HG03039 (cell line): ENCODE data around the gene CTBP1.

Experiments
- ATAC-seq: cut with Tn5 transposase; IDR thresholded peaks from one replicate; pipeline ENCODE4 v1.9.1; 2021; ENCODE audit warnings: mild to moderate bottlenecking, moderate library complexity; ENCODE audit not compliant: unreplicated experiment

Gene CTBP1

DNA sequence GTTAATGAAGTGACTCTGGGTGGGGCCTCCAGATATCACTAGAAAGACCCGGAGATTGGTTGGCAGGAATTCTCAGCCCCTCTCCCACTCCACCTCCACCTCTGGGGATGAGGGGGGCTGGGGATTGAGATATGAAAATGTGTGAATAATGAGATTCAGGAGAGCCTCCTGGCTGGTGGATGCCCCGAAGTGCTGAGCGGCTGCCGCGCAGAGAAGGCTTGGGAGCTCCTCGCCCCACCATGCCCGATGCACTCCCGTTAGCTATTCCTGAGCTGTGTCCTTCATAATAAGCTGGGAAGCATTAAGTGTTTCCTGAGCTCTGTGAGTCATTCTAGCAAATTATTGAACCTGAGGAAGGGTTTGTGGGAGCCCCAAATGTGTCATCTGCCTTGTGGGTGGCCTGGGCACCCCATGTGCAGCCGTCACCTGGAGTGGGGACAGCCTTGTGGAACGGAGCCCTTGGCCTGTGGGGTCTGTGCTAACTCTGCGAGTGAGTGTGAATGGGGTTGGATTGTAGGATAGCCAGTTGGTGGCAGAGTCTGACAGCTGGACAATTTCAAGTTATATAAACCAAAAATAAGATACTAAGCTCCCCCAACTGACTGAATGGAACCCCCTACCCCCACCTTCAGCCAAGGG, 36.3 kb upstream of the CTBP1 start:
- no peak for ATAC-seq

DNA sequence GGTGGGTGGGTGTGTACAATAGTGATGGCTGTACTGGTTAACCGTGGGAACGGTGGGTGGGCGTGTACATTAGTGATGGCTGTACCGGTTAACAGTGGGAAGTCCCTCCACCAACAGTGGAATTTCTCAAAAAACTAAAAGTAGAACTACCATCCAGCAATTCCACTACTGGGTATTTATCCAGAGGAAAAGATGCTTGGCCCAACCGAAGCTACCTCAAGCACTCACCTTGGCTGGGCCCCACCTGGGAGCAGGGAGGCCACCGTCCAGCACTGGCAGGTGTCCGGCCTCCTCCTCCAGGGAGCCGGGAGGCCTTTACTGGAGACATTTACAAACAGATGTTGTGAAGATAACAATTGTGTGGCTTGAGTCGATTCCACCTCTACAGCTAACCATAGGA, 34.8 kb upstream of the CTBP1 start:
- ATAC-seq = no peak

DNA sequence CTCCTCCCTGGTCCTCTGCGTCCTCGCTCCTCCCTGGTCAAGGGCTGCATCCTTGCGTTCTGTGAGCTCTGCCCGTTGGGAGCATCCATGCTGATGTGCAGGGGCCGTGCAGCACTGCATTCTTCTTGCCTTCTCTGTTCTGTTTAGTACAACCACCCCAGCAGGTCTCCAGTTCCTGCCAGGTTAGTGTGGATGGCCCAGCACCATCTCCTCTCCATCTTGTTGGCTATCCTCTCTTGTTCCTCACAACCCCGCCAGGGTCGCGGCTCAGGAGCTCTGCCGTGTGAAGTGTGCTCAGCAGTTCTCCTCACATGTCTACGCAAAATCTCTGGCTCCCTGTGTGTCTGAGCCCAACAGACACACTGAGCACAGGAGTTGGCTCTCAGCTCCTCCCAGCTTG, 30.3 kb upstream of the CTBP1 start:
- no peak for ATAC-seq

DNA sequence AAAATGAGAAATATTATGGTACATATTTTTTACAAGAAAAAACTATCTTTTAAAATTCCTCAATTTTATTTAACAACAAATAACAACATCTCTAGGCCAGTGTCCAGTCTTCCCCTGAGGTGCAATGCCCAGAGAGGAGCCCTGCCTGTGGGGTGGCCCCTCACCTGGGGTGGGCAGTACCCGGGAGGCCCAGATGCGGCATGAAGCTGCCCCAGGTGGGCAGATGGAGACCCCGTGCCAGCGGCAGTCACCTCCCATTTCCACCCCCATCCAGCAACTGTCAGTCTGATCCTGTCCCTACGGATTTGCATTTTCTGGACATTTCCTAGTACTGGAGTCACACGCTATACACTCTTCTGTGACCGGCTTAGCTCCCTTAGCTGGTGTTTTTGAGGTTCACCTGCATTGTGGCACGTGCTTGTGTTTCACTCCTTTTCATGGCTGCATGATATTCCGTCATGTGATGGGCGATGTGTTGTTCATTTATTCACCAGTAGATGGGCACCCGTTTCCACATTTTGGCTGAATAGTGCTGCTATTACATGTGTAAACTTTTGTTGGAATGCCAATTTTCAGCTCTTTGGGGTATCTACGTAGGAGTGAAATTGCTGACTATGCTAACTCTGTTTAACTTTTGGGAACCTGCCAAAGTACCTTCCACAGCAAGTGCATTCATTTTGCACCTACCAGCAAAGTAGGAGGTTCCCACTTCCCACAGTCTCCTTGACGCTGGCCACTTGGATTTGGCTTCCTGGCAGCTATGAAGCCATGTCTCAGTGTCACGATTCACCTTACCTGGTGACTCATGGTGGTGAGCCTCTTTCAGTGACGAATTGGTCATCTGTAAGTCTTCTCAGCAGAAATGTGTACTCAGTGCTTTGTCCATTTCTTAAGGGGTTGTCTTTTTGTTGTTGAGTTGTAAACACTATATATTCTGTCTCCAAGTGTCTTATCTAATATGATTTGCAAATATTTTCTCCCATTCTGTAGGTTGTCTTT, 29.0 kb upstream of the CTBP1 start:
- no peak for ATAC-seq

DNA sequence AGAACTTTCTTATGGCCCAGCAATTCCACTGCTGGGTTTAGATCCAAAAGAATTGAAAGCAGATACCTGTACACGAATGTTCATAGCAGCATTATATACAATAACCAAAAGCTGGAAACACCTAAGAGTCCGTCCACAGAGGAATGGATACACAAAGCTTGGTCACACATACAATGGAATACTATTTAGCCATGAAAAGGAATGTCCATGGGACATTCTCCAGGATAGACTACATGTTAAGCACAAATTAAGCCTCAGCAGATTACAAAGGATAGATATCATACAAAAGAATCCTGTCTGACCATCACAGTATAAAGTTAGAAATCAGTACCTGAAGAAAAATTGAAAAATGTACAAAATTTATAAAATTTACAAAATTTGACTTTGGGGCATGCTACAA, 28.1 kb upstream of the CTBP1 start:
- ATAC-seq = no peak

DNA sequence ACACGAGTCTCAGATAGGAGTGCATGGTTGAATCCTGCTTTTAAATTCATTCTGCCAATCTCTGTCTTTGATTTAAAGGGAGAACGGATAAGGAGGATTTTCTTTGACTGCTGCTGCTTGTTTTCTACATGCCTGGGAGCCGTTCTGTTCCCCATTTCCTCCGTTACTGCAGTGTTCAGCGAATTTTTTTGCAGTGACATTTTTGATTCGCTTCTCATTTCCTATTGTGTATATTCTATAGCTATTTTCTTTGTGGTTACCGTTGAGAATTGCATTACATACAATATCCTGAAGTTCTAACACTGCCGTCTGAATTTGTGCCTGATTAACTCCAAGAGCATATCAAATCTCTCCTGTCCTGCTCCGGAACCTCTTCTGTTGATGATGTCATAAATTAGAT, 25.9 kb upstream of the CTBP1 start:
- no peak for ATAC-seq

DNA sequence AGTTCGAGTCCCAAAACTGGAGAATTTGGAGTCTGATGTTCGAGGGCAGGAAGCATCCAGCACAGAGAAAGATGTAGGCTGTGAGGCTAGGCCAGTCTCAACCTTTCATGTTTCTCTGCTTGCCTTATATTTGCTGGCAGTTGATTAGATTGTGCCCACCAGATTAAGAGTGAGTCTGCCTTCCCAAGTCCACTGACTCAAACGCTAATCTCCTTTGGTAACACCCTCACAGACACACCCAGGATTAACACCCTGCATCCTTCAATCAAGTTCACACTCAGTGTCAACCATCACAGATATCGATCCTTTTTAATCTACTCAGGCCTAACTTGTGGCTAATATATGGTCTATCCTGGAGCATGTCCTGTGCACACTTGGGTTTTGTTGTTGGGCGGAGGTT, 22.8 kb upstream of the CTBP1 start:
- no peak for ATAC-seq

DNA sequence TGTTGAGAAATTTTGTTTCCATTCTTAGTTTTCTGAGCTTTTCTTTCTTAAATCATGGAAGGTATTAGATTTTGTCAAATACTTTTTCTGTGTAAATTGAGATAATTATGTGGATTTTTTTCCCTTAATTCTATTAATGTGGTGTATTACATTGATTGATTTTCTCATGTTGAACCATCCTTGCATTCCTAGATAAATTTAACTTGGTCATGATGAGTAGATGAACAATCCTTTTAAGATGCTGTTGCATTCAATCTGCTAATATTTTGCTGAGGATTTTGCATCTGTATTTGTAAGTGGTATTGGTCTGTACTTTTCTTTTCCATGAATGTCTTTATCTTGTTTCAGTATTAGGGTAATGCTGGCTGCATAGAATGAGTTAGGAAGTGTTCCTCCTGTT, 20.3 kb upstream of the CTBP1 start:
- ATAC-seq = no peak

DNA sequence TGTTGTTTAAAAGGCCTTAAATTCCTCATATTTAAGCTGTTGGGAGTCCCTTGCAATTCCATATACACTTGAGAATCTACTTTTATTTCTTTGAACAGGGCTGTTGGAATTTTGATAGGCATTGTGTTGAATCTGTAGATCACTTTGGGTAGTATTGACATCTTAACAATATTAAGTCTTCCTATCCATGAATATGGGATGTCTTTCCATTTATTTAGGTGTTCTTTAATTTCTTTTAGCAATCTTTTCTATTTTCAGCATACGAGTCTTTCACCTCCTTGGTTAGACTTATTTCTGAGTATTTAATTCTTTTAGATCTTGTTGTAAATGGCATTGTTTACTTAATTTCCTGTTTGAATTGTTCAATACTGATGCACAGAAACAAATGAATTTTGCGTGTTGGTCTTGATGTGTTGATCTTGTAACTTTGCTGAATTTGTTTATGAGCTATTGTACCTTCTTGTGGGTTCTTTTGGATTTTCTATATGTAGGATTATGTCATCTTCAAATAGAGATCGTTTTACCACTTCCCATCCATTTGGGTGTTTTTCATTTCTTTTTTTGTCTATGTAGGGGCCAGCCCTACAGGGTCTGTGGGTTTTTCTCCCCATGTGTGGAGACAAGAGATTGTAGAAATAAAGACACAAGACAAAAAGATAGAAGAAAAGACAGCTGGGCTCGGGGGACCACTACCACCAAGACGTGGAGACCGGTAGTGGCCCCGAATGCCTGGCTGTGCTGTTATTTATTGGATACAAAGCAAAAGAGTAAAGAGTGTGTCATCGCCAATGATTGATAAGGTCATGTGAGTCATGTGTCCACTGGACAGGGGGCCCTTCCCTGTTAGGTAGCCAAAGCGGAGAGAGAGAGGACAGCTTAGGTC, 18.2 kb upstream of the CTBP1 start:
- ATAC-seq = no peak

DNA sequence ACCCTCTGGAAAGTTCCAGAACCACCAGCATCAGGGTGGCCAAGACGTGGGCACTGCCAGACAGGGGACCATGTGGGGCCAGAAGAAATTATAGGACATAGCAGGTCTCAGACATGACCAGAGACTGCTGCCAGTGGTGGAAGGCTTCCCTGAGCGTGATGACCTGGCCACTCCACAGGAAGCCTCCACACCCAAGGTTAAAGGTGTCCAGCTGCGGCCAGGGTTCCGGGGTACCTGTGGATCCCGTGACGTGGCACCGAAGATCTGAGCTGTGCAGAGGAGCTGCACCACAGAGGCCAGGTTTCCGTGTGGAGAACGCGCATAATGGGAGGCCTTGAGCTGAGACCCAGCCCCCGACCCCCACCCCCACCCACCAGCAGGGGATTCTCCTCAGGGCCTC, 16.4 kb upstream of the CTBP1 start:
- no peak for ATAC-seq

DNA sequence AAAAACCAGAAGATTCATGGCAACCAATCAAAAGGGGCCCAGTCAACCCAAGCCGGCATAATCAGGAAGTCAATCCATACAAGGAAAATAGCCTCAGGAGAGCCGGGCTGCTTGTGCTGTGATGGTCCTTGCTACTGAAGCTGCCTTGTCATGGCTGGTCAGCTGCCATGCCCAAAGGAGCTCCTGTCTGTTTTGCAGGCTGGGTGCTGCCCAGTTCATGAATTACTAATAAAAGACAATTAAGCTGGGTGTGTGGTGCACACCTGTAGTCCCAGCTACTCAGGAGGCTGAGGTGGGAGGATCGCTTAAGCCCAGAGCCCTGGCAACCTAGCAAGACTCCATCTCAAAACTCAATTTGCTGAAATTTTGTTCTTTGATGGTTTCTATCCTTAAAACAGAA, 16.0 kb upstream of the CTBP1 start:
- no peak for ATAC-seq

DNA sequence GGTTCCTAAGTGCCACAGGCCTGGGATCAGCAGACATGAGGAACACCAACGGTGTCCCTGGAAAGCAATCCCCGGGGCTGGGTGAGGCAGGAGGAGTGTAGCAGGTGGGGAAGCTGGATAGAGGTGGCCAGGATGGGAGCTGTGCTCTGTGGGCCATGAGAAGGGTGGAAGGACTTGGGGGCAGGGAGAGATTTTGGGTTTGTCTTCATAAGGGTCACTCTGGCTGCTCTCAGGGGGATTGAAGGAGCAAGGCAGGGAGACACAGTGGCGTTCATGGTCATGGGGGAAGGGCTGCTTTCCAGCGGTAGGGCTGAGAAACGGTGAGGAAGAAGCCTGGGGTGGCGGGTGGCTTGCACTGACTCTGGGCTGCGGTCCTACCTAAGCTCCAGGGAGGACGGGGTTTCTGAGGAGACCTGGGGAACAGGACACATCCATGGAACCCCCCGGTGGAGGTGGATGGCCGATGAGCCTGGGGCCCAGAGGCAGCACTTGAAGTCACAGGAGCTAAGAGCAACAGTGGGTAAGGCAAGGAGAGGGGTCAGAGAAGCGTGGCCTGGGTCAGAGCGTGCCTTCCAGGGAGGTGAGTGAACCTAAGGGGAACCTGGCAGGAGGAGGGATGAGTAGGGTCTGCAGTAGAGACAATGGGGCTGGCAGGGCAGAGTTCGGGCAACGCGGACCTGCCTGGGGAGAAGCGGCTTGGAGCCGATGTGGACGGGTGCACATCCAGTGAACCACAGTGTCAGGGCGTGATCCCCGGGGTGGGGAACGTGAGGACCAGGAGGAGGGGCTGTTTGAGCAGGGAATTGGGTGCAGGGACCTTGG, 12.4 kb upstream of the CTBP1 start:
- ATAC-seq = no peak

DNA sequence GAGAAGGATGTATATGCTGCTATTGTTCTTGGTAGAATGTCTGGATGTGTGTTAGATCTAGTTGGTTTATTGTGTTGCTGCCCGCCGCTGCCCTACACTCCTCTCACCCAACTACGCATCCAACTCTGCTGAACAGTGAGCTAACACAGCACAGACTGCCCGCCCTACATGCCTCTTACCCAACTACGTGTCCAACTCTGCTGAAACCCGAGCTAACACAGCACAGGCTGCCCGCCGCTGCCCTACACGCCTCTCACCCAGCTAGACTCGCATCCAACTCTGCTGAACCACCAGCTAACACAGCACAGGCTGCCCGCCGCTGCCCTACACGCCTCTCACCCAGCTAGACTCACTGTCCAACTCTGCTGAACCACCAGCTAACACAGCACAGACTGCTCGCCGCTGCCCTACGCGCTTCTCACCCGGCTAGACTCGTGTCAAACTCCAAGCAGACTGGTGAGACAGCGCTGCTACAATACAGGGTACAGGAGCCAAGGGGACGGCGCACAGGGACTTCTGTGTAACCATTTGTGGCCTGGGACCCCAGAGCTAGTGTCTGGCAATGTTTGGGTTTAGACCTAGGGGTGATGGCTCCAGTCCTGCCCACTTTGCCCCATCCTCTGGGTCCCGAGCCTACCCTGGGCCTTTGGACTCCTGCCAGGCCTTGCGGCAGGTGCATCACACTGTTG, 11.6 kb upstream of the CTBP1 start:
- ATAC-seq = no peak

DNA sequence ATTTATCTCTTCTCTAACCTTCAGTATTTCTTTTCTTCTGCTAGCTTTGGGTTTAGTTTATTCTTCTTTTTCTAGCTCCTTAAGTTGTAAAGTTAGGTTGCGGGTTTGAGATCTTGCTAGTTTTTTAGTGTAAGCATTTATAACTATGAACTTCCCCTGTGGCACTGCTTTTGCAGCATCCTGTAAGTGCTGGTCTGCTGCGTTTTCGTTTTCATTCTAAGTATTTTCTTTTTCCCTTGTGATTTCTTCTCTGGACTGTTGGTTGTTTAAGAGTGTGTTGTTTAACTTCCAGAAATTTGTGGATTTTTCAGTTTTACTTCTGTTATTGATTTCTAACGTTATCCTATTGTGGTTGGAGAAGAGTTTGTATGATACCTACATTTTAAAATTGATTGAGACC, 11.0 kb upstream of the CTBP1 start:
- no peak for ATAC-seq

DNA sequence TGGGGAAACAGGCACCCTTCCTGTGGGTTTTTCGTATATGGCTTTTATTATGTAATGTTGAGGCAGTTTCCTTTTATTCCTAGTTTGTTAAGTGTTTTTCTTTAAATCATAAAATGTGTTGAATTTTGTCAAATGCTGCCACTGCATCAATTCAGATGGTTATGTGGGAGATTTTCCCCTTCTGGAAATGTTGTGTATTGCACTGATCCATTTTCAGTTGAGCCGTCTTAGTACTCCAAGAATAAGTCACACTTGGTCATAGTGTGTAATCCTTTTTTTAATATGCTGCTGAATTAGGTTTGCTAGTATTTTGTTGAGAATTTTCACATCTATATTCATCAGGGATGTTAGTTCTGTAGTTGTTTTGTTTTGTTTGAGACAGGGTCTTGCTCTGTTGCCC, 9.5 kb upstream of the CTBP1 start:
- ATAC-seq = no peak

DNA sequence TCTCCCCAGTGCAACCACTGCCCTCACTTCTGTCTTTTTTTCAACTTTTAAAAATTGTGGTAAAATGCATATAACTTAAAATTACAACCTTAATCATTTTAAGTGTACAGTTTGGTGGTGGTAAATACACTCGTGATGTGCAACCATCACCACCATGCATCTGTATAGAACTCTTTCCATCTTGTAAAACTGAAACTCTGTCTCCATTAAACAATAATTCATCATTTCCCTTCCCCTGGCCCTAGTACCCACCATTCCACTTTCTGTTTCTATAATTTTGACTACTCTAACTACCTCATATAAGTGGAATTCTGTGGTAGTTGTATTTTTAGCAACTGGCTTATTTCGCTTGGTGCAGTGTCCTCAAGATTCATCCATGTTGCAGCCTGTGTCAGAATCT, 6.8 kb upstream of the CTBP1 start:
- ATAC-seq = no peak

DNA sequence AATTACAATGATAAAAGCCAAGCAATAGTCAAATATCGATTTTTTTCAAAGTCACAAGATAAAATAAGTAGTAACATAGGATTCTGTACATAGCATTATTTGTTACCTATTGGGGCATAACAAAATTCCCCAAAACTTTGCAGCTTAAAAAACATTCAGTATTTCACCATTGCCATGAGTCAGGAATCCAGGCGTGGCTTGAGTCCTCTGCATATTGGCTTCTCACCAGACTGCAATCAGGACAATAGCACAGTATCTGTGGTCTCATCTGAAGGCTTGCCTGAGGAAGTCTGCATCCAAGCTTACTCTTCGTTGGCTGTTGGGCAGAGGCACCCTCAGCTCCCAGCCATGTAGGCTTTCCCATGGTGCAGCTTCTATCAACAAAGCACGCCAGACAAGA, 6.2 kb upstream of the CTBP1 start:
- ATAC-seq = no peak

DNA sequence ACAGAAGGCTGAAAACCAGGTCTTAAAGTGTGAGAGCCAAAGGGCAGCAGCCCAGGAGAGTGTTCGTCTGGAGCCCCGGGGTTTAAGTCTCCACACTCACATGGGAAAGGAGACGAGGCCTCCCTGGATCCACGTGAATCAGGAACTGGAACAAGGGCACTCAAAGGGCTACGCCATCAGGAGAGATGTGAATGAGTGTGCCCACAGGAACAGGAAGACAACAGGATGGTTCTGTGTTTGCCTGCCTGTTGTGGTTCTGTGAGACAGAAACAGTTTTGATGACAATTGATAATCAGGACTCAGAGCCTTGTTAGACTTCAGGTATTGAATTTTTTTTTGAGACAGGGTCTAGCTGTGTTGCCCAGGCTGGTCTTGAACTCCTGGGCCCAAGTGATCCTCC, 4.9 kb upstream of the CTBP1 start:
- no peak for ATAC-seq

DNA sequence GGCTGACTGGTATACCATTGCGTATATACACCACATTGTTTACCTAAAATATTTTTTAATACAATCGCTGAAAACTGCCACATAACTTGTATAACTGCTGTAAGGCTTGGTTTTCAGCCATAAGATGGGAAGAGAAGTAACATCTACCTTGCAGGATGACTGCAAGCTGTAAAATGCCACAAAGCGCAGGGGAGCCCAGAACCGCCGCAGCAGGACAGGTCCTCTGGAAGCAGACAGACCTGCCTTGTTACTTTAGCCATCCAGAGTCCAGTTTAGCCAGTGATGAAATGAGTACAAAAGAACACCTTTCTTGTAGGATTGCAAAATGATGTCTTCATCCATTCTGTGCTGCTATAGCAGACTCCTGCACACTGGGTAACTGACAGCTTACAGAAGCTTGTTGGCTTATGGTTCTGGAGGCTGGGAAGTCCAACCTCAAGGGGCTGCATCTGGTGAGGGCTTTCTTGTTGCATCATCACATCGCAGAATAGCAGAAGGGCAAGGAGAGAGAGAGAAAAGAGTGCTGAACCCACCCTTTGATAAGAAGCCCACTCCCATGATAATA, 4.1 kb upstream of the CTBP1 start:
- ATAC-seq = no peak

DNA sequence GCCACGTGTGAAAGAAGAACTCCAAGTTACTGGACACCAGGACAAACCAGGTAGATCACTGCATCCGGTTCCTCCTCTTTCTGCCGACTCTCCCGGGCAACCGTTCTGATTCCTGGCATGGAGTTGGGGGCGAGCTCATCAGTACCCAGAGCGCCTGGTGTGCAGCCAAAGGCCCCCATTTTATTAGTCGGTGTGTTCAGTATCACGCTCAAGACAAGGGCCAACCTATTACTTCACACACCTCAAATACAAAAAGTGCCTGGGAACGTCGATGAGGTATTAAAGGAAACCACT, 2.8 kb upstream of the CTBP1 start:
- no peak for ATAC-seq
